Measurements from ENCODE around the gene SRSF10.

The SRSF10 gene

GRCh38 chr1:23925279-23925678 is 54.8 kb downstream of the SRSF10 start:
- no peak overlapping the region for H3K4me3 ChIP-seq (ENCODE audit: low read depth, low read length)
- in situ Hi-C loops (cut with HindIII; ENCODE audit: low sequenced_read_pairs), result no loop called here
- TF ChIP-seq, protein P1, sequence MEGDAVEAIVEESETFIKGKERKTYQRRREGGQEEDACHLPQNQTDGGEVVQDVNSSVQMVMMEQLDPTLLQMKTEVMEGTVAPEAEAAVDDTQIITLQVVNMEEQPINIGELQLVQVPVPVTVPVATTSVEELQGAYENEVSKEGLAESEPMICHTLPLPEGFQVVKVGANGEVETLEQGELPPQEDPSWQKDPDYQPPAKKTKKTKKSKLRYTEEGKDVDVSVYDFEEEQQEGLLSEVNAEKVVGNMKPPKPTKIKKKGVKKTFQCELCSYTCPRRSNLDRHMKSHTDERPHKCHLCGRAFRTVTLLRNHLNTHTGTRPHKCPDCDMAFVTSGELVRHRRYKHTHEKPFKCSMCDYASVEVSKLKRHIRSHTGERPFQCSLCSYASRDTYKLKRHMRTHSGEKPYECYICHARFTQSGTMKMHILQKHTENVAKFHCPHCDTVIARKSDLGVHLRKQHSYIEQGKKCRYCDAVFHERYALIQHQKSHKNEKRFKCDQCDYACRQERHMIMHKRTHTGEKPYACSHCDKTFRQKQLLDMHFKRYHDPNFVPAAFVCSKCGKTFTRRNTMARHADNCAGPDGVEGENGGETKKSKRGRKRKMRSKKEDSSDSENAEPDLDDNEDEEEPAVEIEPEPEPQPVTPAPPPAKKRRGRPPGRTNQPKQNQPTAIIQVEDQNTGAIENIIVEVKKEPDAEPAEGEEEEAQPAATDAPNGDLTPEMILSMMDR (IDR thresholded peaks at IDR 0.05; ENCODE audit: low read depth, low read length), result no peak
- no peak for DNase-seq (ENCODE audit: low read depth, low spot score)

DNA sequence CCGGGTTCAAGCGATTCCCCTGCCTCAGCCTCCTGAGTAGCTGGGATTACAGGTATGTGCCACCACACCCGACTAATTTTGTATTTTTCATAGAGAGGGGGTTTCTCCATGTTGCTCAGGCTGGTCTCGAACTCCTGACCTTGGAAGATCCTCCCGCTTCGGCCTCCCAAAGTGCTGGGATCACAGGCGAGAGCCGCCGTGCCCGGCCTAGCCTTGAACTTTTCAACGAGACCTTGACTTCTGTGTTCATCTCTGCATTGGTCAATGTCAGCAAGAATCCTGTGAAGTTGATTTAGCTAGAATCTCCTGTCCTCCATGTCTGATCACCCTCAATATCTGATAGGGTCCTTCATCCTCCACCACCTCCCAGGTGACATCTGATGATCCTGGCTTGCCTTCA is 55.5 kb downstream of the SRSF10 start:
- in situ Hi-C loops (cut with HindIII; ENCODE audit: low sequenced_read_pairs), result no loop called here
- DNase-seq (ENCODE audit: low read depth, low spot score), result no peak
- TF ChIP-seq, protein P1 (IDR thresholded peaks at IDR 0.05; ENCODE audit: low read depth, low read length), result no peak
- no peak overlapping the region for H3K4me3 ChIP-seq (ENCODE audit: low read depth, low read length)

DNA sequence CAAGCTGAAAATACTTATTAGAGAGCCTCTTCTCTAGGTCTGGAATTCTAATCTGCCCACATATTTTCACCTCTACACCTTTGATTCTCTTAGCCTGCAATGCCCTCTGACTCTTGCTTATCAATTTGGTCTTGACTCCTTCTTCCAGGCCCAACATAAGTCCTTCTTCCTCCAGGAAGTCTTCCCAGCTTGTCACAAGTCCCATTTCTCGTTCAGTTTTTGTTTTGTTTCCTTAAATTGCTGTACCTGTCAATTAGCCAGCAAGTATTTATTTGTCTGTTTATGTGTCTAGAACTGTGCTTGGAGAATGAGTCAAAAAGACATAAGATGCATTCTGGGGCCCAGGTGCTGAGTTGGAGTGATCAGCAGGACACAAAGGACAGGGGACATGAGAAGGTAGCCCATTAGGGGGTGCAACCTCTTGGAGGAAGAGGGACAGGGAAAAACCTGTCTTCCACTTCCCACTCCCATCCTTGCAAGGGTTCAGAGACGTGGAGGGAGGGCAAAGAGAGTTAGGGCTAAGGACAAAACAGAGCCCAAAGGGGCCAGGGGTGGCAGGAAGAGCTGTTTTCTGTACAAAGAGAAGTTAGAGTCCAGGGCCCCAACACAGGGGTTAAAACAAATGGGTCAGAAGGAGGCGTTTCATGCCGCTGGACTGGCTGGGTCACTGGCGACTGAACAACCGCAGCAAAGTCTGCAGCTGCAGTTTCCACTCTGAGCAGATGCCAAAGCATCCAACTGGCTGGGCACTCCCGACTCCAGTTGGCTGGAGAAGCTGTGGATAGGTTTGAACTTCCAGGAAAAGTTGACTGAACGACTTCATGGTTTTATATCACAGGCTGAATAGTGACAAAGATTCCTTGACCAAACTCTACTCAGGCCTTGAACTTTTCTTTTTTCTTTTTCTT is 56.3 kb downstream of the SRSF10 start:
- DNase-seq (ENCODE audit: low read depth, low spot score), result no peak
- in situ Hi-C loops (cut with HindIII; ENCODE audit: low sequenced_read_pairs), result no loop called here
- TF ChIP-seq, protein P1 (IDR thresholded peaks at IDR 0.05; ENCODE audit: low read depth, low read length), result no peak
- H3K4me3 ChIP-seq (ENCODE audit: low read depth, low read length), result no peak overlapping the region

GRCh38 chr1:23922321-23922943 is 57.7 kb downstream of the SRSF10 start:
- no peak overlapping the region for H3K4me3 ChIP-seq (ENCODE audit: low read depth, low read length)
- TF ChIP-seq, protein P1 (IDR thresholded peaks at IDR 0.05; ENCODE audit: low read depth, low read length), result no peak
- in situ Hi-C loops (cut with HindIII; ENCODE audit: low sequenced_read_pairs), result no loop called here
- DNase-seq (ENCODE audit: low read depth, low spot score), result no peak

GRCh38 chr1:23916209-23917131 is 63.7 kb downstream of the SRSF10 start:
- H3K4me3 ChIP-seq (ENCODE audit: low read depth, low read length), result no peak overlapping the region
- TF ChIP-seq, protein P1 (IDR thresholded peaks at IDR 0.05; ENCODE audit: low read depth, low read length), result peak; percentile 63
- in situ Hi-C loops (cut with HindIII; ENCODE audit: low sequenced_read_pairs), result no loop called here
- peak; percentile 56 for DNase-seq (ENCODE audit: low read depth, low spot score)

- in situ Hi-C loops (cut with HindIII; ENCODE audit: low sequenced_read_pairs), result no loop called here
- no peak for DNase-seq (ENCODE audit: low read depth, low spot score)
- TF ChIP-seq, protein P1 (IDR thresholded peaks at IDR 0.05; ENCODE audit: low read depth, low read length), result no peak
Measured at GRCh38 chr1:23915466-23915865, 64.7 kb downstream of the SRSF10 start.

More at GRCh38 chr1:23915466-23915865, 64.7 kb downstream of the SRSF10 start:
- H3K4me3 ChIP-seq (ENCODE audit: low read depth, low read length), result no peak overlapping the region
